ENCODE results near the gene TMEM101. TPM values are rescaled to one million over a fixed set of nuclear protein-coding genes. Genes with fewer than 3 reads are reported as not detected.
"Not testable (repeated sequence)": the region's sequence is repeated elsewhere in the genome, so short reads cannot be mapped to it uniquely, and the experiment has no call there.

The TMEM101 gene
- total RNA-seq, 2 experiments from 2014 or later = 17.6 to 22.7 TPM

- CTCF ChIA-PET = interaction anchor here (0.8 to 3.9 kb wide), 4 partner anchors 12 to 574 kb away, joined by 4 to 17 read pairs (median 8); no protein-coding TSS in a partner anchor
- H3K4me3 Mint-ChIP-seq = no peak overlapping the region
Observed at GRCh38 chr17:44044071-44044470, 29.3 kb upstream of the TMEM101 start.

DNA sequence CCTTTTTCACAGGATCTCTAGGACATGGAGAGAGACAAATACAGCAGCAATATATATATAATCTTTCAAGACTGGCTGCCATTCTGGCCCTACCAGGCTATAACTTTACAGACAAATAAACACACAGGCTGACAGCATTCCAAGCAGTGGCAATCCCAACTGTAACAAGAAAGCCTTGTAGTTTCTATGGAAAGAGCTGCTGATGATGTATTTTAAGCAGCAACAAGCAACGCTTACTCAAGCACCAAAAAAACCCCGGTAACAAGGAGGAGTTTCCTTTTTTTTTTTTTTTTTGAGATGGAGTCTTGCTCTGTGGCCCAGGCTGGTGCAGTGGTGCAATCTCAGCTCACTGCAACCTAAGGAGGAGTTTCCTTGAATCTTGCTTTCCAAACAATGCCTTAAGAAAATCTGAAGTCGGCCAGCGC is 28.5 kb upstream of the TMEM101 start:
- H3K36me3 Mint-ChIP-seq (ENCODE audit: low read depth) = peaks cover 20% of the 10 kb centered on the region
- DNase-seq (no peak), ATAC-seq (no peak)
- ChIA-PET POLR2A (interaction anchor here (0.6 to 0.9 kb wide), 2 partner anchors 104 to 125 kb away, joined by 3 to 5 read pairs; no protein-coding TSS in a partner anchor), CTCF (interaction anchor here (0.6 to 3.9 kb wide), 5 partner anchors 11 to 125 kb away, joined by 3 to 25 read pairs (median 11); no protein-coding TSS in a partner anchor)
- no peak overlapping the region for H3K27ac Mint-ChIP-seq
- no peaks in the 10 kb centered on the region for H3K9me3 Mint-ChIP-seq (ENCODE audit: low read depth)
- H3K4me3 Mint-ChIP-seq = no peak overlapping the region
- H3K27me3 Mint-ChIP-seq = no peaks in the 10 kb centered on the region
- intact Hi-C loops (cut with DNase I, micrococcal nuclease) = no loop called here
- H3K4me1 Mint-ChIP-seq = peaks cover 9% of the 10 kb centered on the region

More at GRCh38 chr17:44044071-44044470, 29.3 kb upstream of the TMEM101 start:
- POLR2A ChIA-PET = interaction anchor here (0.6 to 0.9 kb wide), 2 partner anchors 103 to 124 kb away, joined by 3 to 5 read pairs; no protein-coding TSS in a partner anchor
- Mint-ChIP-seq H3K27ac (no peak overlapping the region), H3K9me3 (ENCODE audit: low read depth) (no peaks in the 10 kb centered on the region), H3K4me1 (peaks cover 9% of the 10 kb centered on the region), H3K36me3 (ENCODE audit: low read depth) (peaks cover 21% of the 10 kb centered on the region), H3K27me3 (no peaks in the 10 kb centered on the region)
- intact Hi-C loops (cut with DNase I, micrococcal nuclease) = no loop called here
- no peak for ATAC-seq
- no peak for DNase-seq

GRCh38 chr17:44039829-44040635 is 25.3 kb upstream of the TMEM101 start:
- Mint-ChIP-seq H3K9me3 (ENCODE audit: low read depth) (no peaks in the 10 kb centered on the region), H3K27me3 (no peaks in the 10 kb centered on the region), H3K36me3 (ENCODE audit: low read depth) (peaks cover 29% of the 10 kb centered on the region), H3K4me1 (peaks cover 9% of the 10 kb centered on the region), H3K4me3 (no peak overlapping the region), H3K27ac (peak overlapping the region; percentile 6)
- ChIA-PET CTCF (interaction anchor here (0.6 to 1.8 kb wide), 4 partner anchors 31 to 160 kb away, joined by 3 to 5 read pairs (median 4); no protein-coding TSS in a partner anchor), POLR2A (no interaction called here)
- ATAC-seq = no peak
- DNase-seq = no peak
- intact Hi-C loops (cut with DNase I, micrococcal nuclease) = no loop called here

GRCh38 chr17:44038604-44039011 is 23.8 kb upstream of the TMEM101 start:
- H3K27ac Mint-ChIP-seq = no peak overlapping the region
- ATAC-seq (no peak), DNase-seq (no peak)
- H3K27me3 Mint-ChIP-seq = no peaks in the 10 kb centered on the region
- peaks cover 14% of the 10 kb centered on the region for H3K4me1 Mint-ChIP-seq
- H3K4me3 Mint-ChIP-seq = no peak overlapping the region
- no peaks in the 10 kb centered on the region for H3K9me3 Mint-ChIP-seq (ENCODE audit: low read depth)
- intact Hi-C loops (cut with DNase I, micrococcal nuclease) = no loop called here
- CTCF ChIA-PET = interaction anchor here (1.0 to 1.8 kb wide), 2 partner anchors 14 to 158 kb away, joined by 3 to 5 read pairs; no protein-coding TSS in a partner anchor
- H3K36me3 Mint-ChIP-seq (ENCODE audit: low read depth) = peaks cover 35% of the 10 kb centered on the region
- POLR2A ChIA-PET = interaction anchor here (0.6 kb wide), 1 partner anchor 530 kb away, joined by 5 read pairs; no protein-coding TSS in a partner anchor

DNA sequence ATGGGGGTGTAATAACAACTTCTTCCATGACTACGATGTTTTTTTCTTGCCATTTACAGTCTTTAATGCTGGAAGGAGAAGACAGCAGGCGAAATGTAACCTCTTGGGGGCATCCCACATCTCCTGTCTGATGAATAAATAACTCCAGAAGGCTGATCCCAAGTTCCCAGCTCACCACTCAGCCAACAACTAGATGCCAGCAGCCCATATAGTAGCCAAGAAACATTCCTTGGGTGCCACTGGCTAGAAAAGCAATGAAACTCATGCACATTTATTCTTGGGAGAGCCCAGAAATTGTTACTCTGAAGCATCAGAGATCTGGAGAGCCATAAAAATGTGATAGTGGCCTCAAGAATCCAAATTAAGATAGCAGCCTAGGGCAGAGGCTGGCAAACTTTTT is 22.7 kb upstream of the TMEM101 start:
- H3K27ac Mint-ChIP-seq = no peak overlapping the region
- intact Hi-C loops (cut with DNase I, micrococcal nuclease) = no loop called here
- DNase-seq (no peak), ATAC-seq (no peak)
- no peaks in the 10 kb centered on the region for H3K27me3 Mint-ChIP-seq
- no peak overlapping the region for H3K4me3 Mint-ChIP-seq
- H3K36me3 Mint-ChIP-seq (ENCODE audit: low read depth) = peaks cover 41% of the 10 kb centered on the region
- no peaks in the 10 kb centered on the region for H3K9me3 Mint-ChIP-seq (ENCODE audit: low read depth)
- H3K4me1 Mint-ChIP-seq = peaks cover 14% of the 10 kb centered on the region
- ChIA-PET POLR2A (no interaction called here), CTCF (no interaction called here)

- H3K27ac Mint-ChIP-seq; intact Hi-C loops (cut with DNase I, micrococcal nuclease); ATAC-seq: not testable (repeated sequence)
Observed at GRCh38 chr17:44034688-44035087, 19.9 kb upstream of the TMEM101 start.

DNA sequence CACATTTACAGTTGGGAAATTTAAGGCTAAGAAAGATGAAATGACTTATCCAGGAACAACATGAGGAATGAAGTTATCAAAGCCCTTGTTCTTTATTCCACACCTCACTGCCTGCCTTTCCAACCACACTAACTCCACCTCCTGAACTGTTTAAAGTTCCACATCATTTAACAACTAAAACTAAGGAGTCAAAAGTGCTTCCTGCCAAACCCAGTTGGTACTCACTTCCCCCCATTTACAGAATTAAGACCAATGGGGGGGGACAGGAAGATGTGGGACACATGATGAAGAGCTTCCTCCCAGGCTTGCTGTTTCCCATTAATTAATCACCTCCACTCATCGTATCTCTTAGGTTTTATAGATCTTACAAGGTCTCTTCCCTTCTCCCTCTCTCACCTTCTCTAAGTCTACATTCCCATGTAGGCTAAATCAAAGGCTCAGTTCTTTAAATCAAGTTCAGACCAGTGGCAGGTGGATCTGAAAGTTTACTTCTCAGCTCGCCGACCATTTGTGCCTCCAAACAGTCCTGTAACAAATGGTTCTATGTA is 19.2 kb upstream of the TMEM101 start:
- DNase-seq = no peak
- peaks cover 46% of the 10 kb centered on the region for H3K36me3 Mint-ChIP-seq (ENCODE audit: low read depth)
- ChIA-PET POLR2A (no interaction called here), CTCF (interaction anchor here (0.6 to 3.1 kb wide), 2 partner anchors 9 to 16 kb away, joined by 4 to 11 read pairs; no protein-coding TSS in a partner anchor)
- no peaks in the 10 kb centered on the region for H3K27me3 Mint-ChIP-seq
- intact Hi-C loops (cut with DNase I, micrococcal nuclease) = no loop called here
- ATAC-seq = no peak
- H3K4me3 Mint-ChIP-seq = no peak overlapping the region
- peaks cover 5% of the 10 kb centered on the region for H3K4me1 Mint-ChIP-seq
- H3K9me3 Mint-ChIP-seq (ENCODE audit: low read depth) = no peaks in the 10 kb centered on the region
- no peak overlapping the region for H3K27ac Mint-ChIP-seq

More at GRCh38 chr17:44034688-44035087, 19.9 kb upstream of the TMEM101 start:
- H3K4me1 Mint-ChIP-seq; H3K4me3 Mint-ChIP-seq; H3K9me3 Mint-ChIP-seq (ENCODE audit: low read depth); H3K27me3 Mint-ChIP-seq; POLR2A ChIA-PET; DNase-seq: not testable (repeated sequence)
- CTCF ChIA-PET = interaction anchor here (0.6 kb wide), 1 partner anchor 15 kb away, joined by 4 read pairs; no protein-coding TSS in a partner anchor
- H3K36me3 Mint-ChIP-seq (ENCODE audit: low read depth) = peaks cover 41% of the 10 kb centered on the region

GRCh38 chr17:44030482-44030881 is 15.7 kb upstream of the TMEM101 start:
- ChIA-PET POLR2A (no interaction called here), CTCF (interaction anchor here (0.5 to 0.8 kb wide), 2 partner anchors 959 to 1312 kb away, joined by 3 read pairs; no protein-coding TSS in a partner anchor)
- no peak for ATAC-seq
- Mint-ChIP-seq H3K4me3 (no peak overlapping the region), H3K4me1 (peaks cover 5% of the 10 kb centered on the region), H3K36me3 (ENCODE audit: low read depth) (peaks cover 34% of the 10 kb centered on the region), H3K27ac (no peak overlapping the region), H3K27me3 (no peaks in the 10 kb centered on the region), H3K9me3 (ENCODE audit: low read depth) (no peaks in the 10 kb centered on the region)
- intact Hi-C loops (cut with DNase I, micrococcal nuclease) = no loop called here
- DNase-seq = no peak

GRCh38 chr17:44029736-44030135 is 15.0 kb upstream of the TMEM101 start:
- ChIA-PET POLR2A (interaction anchor here (0.6 kb wide), 1 partner anchor 205 kb away, joined by 10 read pairs; no protein-coding TSS in a partner anchor), CTCF (interaction anchor here (0.6 to 0.8 kb wide), 3 partner anchors 9 to 959 kb away, joined by 3 read pairs; no protein-coding TSS in a partner anchor)
- intact Hi-C loops (cut with DNase I, micrococcal nuclease) = no loop called here
- ATAC-seq (no peak), DNase-seq (no peak)
- Mint-ChIP-seq H3K27me3 (no peaks in the 10 kb centered on the region), H3K9me3 (ENCODE audit: low read depth) (no peaks in the 10 kb centered on the region), H3K36me3 (ENCODE audit: low read depth) (peaks cover 34% of the 10 kb centered on the region), H3K4me3 (no peak overlapping the region), H3K4me1 (peaks cover 5% of the 10 kb centered on the region), H3K27ac (peak overlapping the region; percentile 47)

DNA sequence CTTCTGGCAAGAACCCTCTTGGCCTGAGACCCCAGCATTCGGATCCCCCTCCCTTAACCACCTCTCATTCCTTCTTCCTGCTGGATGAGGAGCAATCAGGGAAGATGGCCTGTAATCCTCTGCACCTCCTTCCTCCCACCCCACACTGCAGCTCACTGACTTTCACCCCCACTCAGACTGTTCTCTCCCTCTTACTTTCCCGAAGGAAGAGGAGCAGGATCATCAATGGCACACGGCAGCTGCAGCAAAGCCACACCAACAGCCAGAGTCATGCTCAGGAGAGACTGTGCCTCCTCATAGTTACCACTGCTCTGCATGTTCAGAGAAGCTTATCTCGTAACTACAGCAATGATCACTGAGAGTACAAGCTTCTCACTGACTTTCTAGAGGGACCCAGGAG is 10.1 kb upstream of the TMEM101 start:
- CTCF ChIA-PET = interaction anchor here (1.3 kb wide), 1 partner anchor 14 kb away, joined by 3 read pairs; no protein-coding TSS in a partner anchor
- Mint-ChIP-seq H3K27me3 (no peaks in the 10 kb centered on the region), H3K27ac (no peak overlapping the region), H3K4me3 (no peak overlapping the region), H3K4me1 (no peaks in the 10 kb centered on the region), H3K9me3 (ENCODE audit: low read depth) (no peaks in the 10 kb centered on the region), H3K36me3 (ENCODE audit: low read depth) (peaks cover 12% of the 10 kb centered on the region)
- POLR2A ChIA-PET = no interaction called here
- ATAC-seq (no peak), DNase-seq (no peak)
- intact Hi-C loops (cut with DNase I, micrococcal nuclease) = no loop called here

- no peaks in the 10 kb centered on the region for H3K9me3 Mint-ChIP-seq (ENCODE audit: low read depth)
- no peaks in the 10 kb centered on the region for H3K4me1 Mint-ChIP-seq
- ATAC-seq (no peak), DNase-seq (no peak)
- no peak overlapping the region for H3K4me3 Mint-ChIP-seq
- ChIA-PET POLR2A (no interaction called here), CTCF (interaction anchor here (1.3 kb wide), 1 partner anchor 14 kb away, joined by 3 read pairs; no protein-coding TSS in a partner anchor)
- intact Hi-C loops (cut with DNase I, micrococcal nuclease) = no loop called here
- no peaks in the 10 kb centered on the region for H3K27me3 Mint-ChIP-seq
- peaks cover 6% of the 10 kb centered on the region for H3K36me3 Mint-ChIP-seq (ENCODE audit: low read depth)
- no peak overlapping the region for H3K27ac Mint-ChIP-seq
Observed at GRCh38 chr17:44024271-44024663, 9.5 kb upstream of the TMEM101 start.
